ENCODE data around the gene FAF2.

- TF ChIP-seq CTCF (IDR thresholded peaks at IDR 0.05) (no peak), EZH2phosphoT487 (IDR thresholded peaks at IDR 0.05) (no peak)
Measured at GRCh38 chr5:176557846-176558245, 109.7 kb downstream of the FAF2 start.

Data from neural progenitor cell (in vitro differentiated cells).